WERI-Rb-1 (cell line): ENCODE data around the gene TRDMT1.

Experiments
- DNase-seq: peaks from one replicate; pipeline ENCODE4 v3.0.0-alpha.2; 2020
- H3K27ac ChIP-seq: fragments of 250-450 bp; sonication (Bioruptor Pico); 2 replicates; pipeline ENCODE4 v1.5.1; 2020; ENCODE audit warnings: mild to moderate bottlenecking, moderate library complexity
- H3K27me3 ChIP-seq: fragments of 250-450 bp; sonication (Bioruptor Pico); 2 replicates; pipeline ENCODE4 v1.5.1; 2021; ENCODE audit warnings: mild to moderate bottlenecking, low read depth, moderate library complexity; ENCODE audit not compliant: insufficient read depth, severe bottlenecking
- H3K36me3 ChIP-seq: fragments of 250-450 bp; sonication (Bioruptor Pico); 2 replicates; pipeline ENCODE4 v1.5.1; 2020; ENCODE audit warnings: mild to moderate bottlenecking, moderate library complexity
- H3K4me3 ChIP-seq: 2 replicates; pipeline ENCODE4 v1.5.1; 2011; ENCODE audit warnings: low read depth, mild to moderate bottlenecking, control low read depth, low read length
- H3K9me3 ChIP-seq: fragments of 250-450 bp; sonication (Bioruptor Pico); 2 replicates; pipeline ENCODE4 v1.5.1; 2021; ENCODE audit warnings: mild to moderate bottlenecking, moderate library complexity; ENCODE audit not compliant: severe bottlenecking
- CTCF ChIP-seq: IDR thresholded peaks from 2 replicates; pipeline ENCODE4 v1.5.1; 2011; ENCODE audit warnings: low read depth, mild to moderate bottlenecking, control low read depth, inconsistent platforms, low read length

The TRDMT1 gene

GRCh38 chr10:17234431-17234945, 33.0 kb upstream of the TRDMT1 start:
- no peak for DNase-seq
- no peaks in the 10 kb centered on the region for H3K27me3 ChIP-seq
- no peak overlapping the region for H3K27ac ChIP-seq
- no peaks in the 10 kb centered on the region for H3K36me3 ChIP-seq
- no peak for TF ChIP-seq CTCF
- no peaks in the 10 kb centered on the region for H3K9me3 ChIP-seq
- H3K4me3 ChIP-seq = no peak overlapping the region

- H3K27ac ChIP-seq = no peak overlapping the region
- no peak overlapping the region for H3K4me3 ChIP-seq
- H3K27me3 ChIP-seq = no peaks in the 10 kb centered on the region
- no peak for TF ChIP-seq CTCF
- DNase-seq = no peak
- no peaks in the 10 kb centered on the region for H3K9me3 ChIP-seq
- no peaks in the 10 kb centered on the region for H3K36me3 ChIP-seq
Measured at GRCh38 chr10:17233286-17233991, 32.0 kb upstream of the TRDMT1 start.

- H3K9me3 ChIP-seq = no peaks in the 10 kb centered on the region
- H3K36me3 ChIP-seq = no peaks in the 10 kb centered on the region
- no peak for DNase-seq
- H3K27ac ChIP-seq = no peak overlapping the region
- no peak for TF ChIP-seq CTCF
- no peak overlapping the region for H3K4me3 ChIP-seq
- no peaks in the 10 kb centered on the region for H3K27me3 ChIP-seq
Measured at GRCh38 chr10:17232276-17232960, 30.9 kb upstream of the TRDMT1 start.

- Histone ChIP-seq H3K4me3 (no peak overlapping the region), H3K27me3 (no peaks in the 10 kb centered on the region), H3K27ac (no peak overlapping the region), H3K36me3 (no peaks in the 10 kb centered on the region), H3K9me3 (no peaks in the 10 kb centered on the region)
- DNase-seq = no peak
- no peak for TF ChIP-seq CTCF
Measured at GRCh38 chr10:17231788-17232187, 30.3 kb upstream of the TRDMT1 start.

GRCh38 chr10:17229967-17230682, 28.7 kb upstream of the TRDMT1 start:
- no peaks in the 10 kb centered on the region for H3K27me3 ChIP-seq
- peak; percentile 52 for DNase-seq
- H3K27ac ChIP-seq = no peak overlapping the region
- H3K36me3 ChIP-seq = no peaks in the 10 kb centered on the region
- H3K4me3 ChIP-seq = peak overlapping the region; percentile 74
- TF ChIP-seq CTCF = no peak
- H3K9me3 ChIP-seq = no peaks in the 10 kb centered on the region
